ENCODE data around the gene TOPBP1. TPM values are rescaled to one million over a fixed set of nuclear protein-coding genes. Genes with fewer than 3 reads are reported as not detected.

The TOPBP1 gene
- total and polyA plus RNA-seq, 2 of the 8 experiments (the other 6 are each of a cell fraction or from before 2014, with no cell fraction given) = 19.7 to 35.9 TPM

- TF ChIP-seq GABPA (IDR thresholded peaks at IDR 0.05; ENCODE audit: borderline replicate concordance, insufficient read depth, low read length) = no peak
Measured at GRCh38 chr3:133659806-133660205, 1.9 kb downstream of the TOPBP1 start (continued).

Data from H1 (cell line).